Anterior cingulate cortex (tissue), 58 donors: ENCODE results near the gene DHRSX.
"Not testable (repeated sequence)": the region's sequence is repeated elsewhere in the genome, so short reads cannot be mapped to it uniquely, and the experiment has no call there.

Source experiments
- DNase-seq, 58 donors: peaks; one replicate each; lab custom pipeline; 2025; lab: John Stamatoyannopoulos, UW

The DHRSX gene

GRCh38 chrX:2330910-2331309 is 169.9 kb downstream of the DHRSX start:
- no peak for DNase-seq

GRCh38 chrX:2330487-2330886 is 170.3 kb downstream of the DHRSX start:
- no peak for DNase-seq

- no peak for DNase-seq
Measured at GRCh38 chrX:2327423-2327822, 173.4 kb downstream of the DHRSX start.

- DNase-seq, result no peak
Measured at GRCh38 chrX:2325076-2325784, 175.5 kb downstream of the DHRSX start.

GRCh38 chrX:2324151-2324550 is 176.6 kb downstream of the DHRSX start:
- DNase-seq, result no peak

- DNase-seq, result no peak
Measured at GRCh38 chrX:2321411-2321810, 179.4 kb downstream of the DHRSX start.

- DNase-seq, result no peak
Measured at GRCh38 chrX:2320580-2321327, 180.0 kb downstream of the DHRSX start.

GRCh38 chrX:2320089-2320488 is 180.7 kb downstream of the DHRSX start:
- DNase-seq, result no peak

- DNase-seq, result no peak
Measured at GRCh38 chrX:2318371-2318770, 182.4 kb downstream of the DHRSX start.

- DNase-seq, result no peak
Measured at GRCh38 chrX:2317527-2318055, 183.2 kb downstream of the DHRSX start.

GRCh38 chrX:2316534-2316933 is 184.2 kb downstream of the DHRSX start:
- DNase-seq, result no peak

GRCh38 chrX:2315434-2315833 is 185.3 kb downstream of the DHRSX start:
- no peak for DNase-seq

- DNase-seq, result no peak
Measured at GRCh38 chrX:2314831-2315365, 185.9 kb downstream of the DHRSX start.

- DNase-seq, result no peak
Measured at GRCh38 chrX:2313864-2314640, 186.7 kb downstream of the DHRSX start.

- DNase-seq, result not testable (repeated sequence)
Measured at GRCh38 chrX:2312061-2312591, 188.7 kb downstream of the DHRSX start.

- no peak for DNase-seq
Measured at GRCh38 chrX:2311501-2311900, 189.3 kb downstream of the DHRSX start.

- no peak for DNase-seq
Measured at GRCh38 chrX:2301901-2302300, 198.9 kb downstream of the DHRSX start.

- DNase-seq, result no peak
Measured at GRCh38 chrX:2299871-2300270, 200.9 kb downstream of the DHRSX start.

- no peak for DNase-seq
Measured at GRCh38 chrX:2286731-2287130, 214.0 kb downstream of the DHRSX start.

- DNase-seq, result no peak
Measured at GRCh38 chrX:2284601-2285000, 216.2 kb downstream of the DHRSX start.

GRCh38 chrX:2284133-2284532 is 216.6 kb downstream of the DHRSX start:
- no peak for DNase-seq
